Measurements from ENCODE around the gene PTPN22. TPM values are rescaled to one million over a fixed set of nuclear protein-coding genes. Genes with fewer than 3 reads are reported as not detected.

Gene PTPN22
- total RNA-seq, 4 donors from 2014 or later: 0.85 to 8.8 (median 2.1) TPM

DNA sequence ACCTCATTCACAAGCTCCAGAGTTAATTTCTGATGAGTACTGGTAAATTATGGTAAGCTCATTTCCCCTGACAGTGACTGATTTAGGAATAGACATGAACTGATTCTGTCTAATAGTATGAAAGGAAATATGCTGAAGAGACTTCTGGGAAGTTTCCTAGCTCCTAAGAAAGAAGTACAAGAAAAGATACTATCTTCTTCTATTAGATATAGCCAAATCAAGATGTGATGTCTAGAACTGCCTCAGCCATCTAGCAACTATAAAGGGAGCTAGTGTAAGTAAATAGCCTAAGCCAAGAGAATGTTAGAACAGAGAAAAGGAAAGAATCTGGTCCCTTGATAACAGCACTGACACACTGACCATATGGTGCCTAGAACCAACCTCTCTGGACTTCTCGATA lies 101.5 kb downstream of the PTPN22 start:
- Histone ChIP-seq H3K27me3 (no peaks in the 10 kb centered on the region), H3K36me3 (no peaks in the 10 kb centered on the region), H3K9me3 (no peaks in the 10 kb centered on the region), H3K4me3 (no peak overlapping the region), H3K27ac (no peak overlapping the region), H3K4me1 (no peaks in the 10 kb centered on the region)
- intact Hi-C loops (cut with DNase I; ENCODE audit: low total_unique reads): no loop called here
- TF ChIP-seq CTCF (IDR thresholded peaks at IDR 0.05): no peak
- no peak for TF ChIP-seq POLR2A (IDR thresholded peaks at IDR 0.05)
- DNase-seq: no peak

DNA sequence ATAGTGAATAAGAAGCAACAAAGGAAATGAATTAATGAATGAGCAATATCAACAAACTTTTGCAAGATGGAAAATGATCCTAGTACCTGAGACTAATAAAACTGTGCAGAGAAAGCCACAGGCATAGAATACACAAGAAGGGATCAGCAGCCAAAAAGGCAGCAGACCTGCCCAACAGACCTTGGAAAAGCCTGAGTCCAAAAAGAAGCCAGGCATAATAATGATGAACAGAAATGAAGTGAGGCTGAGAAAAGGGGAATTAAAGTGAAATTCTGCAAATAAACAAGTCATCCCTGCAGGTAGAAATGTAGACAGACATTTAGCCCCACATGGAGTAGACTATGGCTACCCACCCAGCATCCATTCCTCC lies 101.9 kb downstream of the PTPN22 start:
- no peaks in the 10 kb centered on the region for H3K36me3 ChIP-seq
- H3K27ac ChIP-seq: no peak overlapping the region
- TF ChIP-seq POLR2A (IDR thresholded peaks at IDR 0.05) (no peak), CTCF (IDR thresholded peaks at IDR 0.05) (no peak)
- no peak for DNase-seq
- no peak overlapping the region for H3K4me3 ChIP-seq
- no peaks in the 10 kb centered on the region for H3K9me3 ChIP-seq
- no peaks in the 10 kb centered on the region for H3K4me1 ChIP-seq
- no peaks in the 10 kb centered on the region for H3K27me3 ChIP-seq
- intact Hi-C loops (cut with DNase I; ENCODE audit: low total_unique reads): no loop called here

- Histone ChIP-seq H3K4me1 (no peaks in the 10 kb centered on the region), H3K9me3 (no peaks in the 10 kb centered on the region), H3K27ac (no peak overlapping the region), H3K4me3 (no peak overlapping the region), H3K27me3 (no peaks in the 10 kb centered on the region), H3K36me3 (no peaks in the 10 kb centered on the region)
- TF ChIP-seq CTCF (IDR thresholded peaks at IDR 0.05) (no peak), POLR2A (IDR thresholded peaks at IDR 0.05) (no peak)
- intact Hi-C loops (cut with DNase I; ENCODE audit: low total_unique reads): no loop called here
- DNase-seq: no peak
Observed at GRCh38 chr1:113768916-113769600, 102.5 kb downstream of the PTPN22 start.

GRCh38 chr1:113765306-113766230 lies 105.9 kb downstream of the PTPN22 start:
- Histone ChIP-seq H3K27ac (no peak overlapping the region), H3K9me3 (no peaks in the 10 kb centered on the region), H3K27me3 (no peaks in the 10 kb centered on the region), H3K36me3 (no peaks in the 10 kb centered on the region), H3K4me1 (no peaks in the 10 kb centered on the region), H3K4me3 (no peak overlapping the region)
- TF ChIP-seq POLR2A (IDR thresholded peaks at IDR 0.05) (no peak), CTCF (IDR thresholded peaks at IDR 0.05) (no peak)
- intact Hi-C loops (cut with DNase I; ENCODE audit: low total_unique reads): no loop called here
- DNase-seq: no peak

Other genes with a start within 250 kb of the PTPN22 start
- gene PHTF1, start 112.2 kb downstream of the PTPN22 start, total RNA-seq: 10 to 100 TPM in 3 of 4 donors, 1 to 10 TPM in 1; 7.6 to 30.3 (median 17.0) TPM
- gene RSBN1, start 59.2 kb downstream of the PTPN22 start, total RNA-seq: 10 to 100 TPM; 33.5 to 56.4 (median 38.3) TPM
- gene BCL2L15, start 15.9 kb upstream of the PTPN22 start, total RNA-seq: 1 to 10 TPM in 2 of 4 donors, not detected in 2; 1.4 to 3.1 TPM
- 10 to 100 TPM in 3 of 4 donors, 1 to 10 TPM in 1; 2.8 to 47.8 (median 18.5) TPM for gene AP4B1, start 33.1 kb upstream of the PTPN22 start, total RNA-seq
- gene DCLRE1B, start 33.6 kb upstream of the PTPN22 start, total RNA-seq: 1 to 10 TPM; 1.5 to 7.2 (median 3.9) TPM
- 10 to 100 TPM; 21.5 to 92.7 (median 39.7) TPM for gene HIPK1, start 57.6 kb upstream of the PTPN22 start, total RNA-seq
- gene OLFML3, start 107.8 kb upstream of the PTPN22 start, total RNA-seq: 100 to 1,000 TPM in 2 of 4 donors, 10 to 100 TPM in 2; 86.6 to 302 (median 122) TPM

Measured in uterus (tissue), 4 donors.